ENCODE measurements around the gene CYTH3.
A peak's percentile ranks its signal among the peaks of the same experiment; 100 is the strongest.

CYTH3 gene

GRCh38 chr7:6261699-6262098, 10.7 kb downstream of the CYTH3 start:
- DNase-seq (ENCODE audit: low spot score), result no peak
- no peak for TF ChIP-seq CTCF (IDR thresholded peaks at IDR 0.05; ENCODE audit: extremely low read depth, missing control alignments)

GRCh38 chr7:6260291-6261187, 11.9 kb downstream of the CYTH3 start:
- DNase-seq (ENCODE audit: low spot score), result no peak
- no peak for TF ChIP-seq CTCF (IDR thresholded peaks at IDR 0.05; ENCODE audit: extremely low read depth, missing control alignments)

- DNase-seq (ENCODE audit: low spot score), result no peak
- TF ChIP-seq CTCF (IDR thresholded peaks at IDR 0.05; ENCODE audit: extremely low read depth, missing control alignments), result no peak
Measured at GRCh38 chr7:6259257-6259656, 13.2 kb downstream of the CYTH3 start.

- peak; percentile 46 for DNase-seq (ENCODE audit: low spot score)
- TF ChIP-seq CTCF (IDR thresholded peaks at IDR 0.05; ENCODE audit: extremely low read depth, missing control alignments), result no peak
Measured at GRCh38 chr7:6258440-6259182, 13.8 kb downstream of the CYTH3 start.

- no peak for DNase-seq (ENCODE audit: low spot score)
Measured at GRCh38 chr7:6257675-6258074, 14.7 kb downstream of the CYTH3 start.

GRCh38 chr7:6256677-6257535, 15.5 kb downstream of the CYTH3 start:
- TF ChIP-seq CTCF (IDR thresholded peaks at IDR 0.05; ENCODE audit: extremely low read depth, missing control alignments), result no peak
- peak; percentile 56 for DNase-seq (ENCODE audit: low spot score)

More at GRCh38 chr7:6257675-6258074, 14.7 kb downstream of the CYTH3 start:
- no peak for TF ChIP-seq CTCF (IDR thresholded peaks at IDR 0.05; ENCODE audit: extremely low read depth, missing control alignments)
